ENCODE data around the gene PCDH19.

DNA sequence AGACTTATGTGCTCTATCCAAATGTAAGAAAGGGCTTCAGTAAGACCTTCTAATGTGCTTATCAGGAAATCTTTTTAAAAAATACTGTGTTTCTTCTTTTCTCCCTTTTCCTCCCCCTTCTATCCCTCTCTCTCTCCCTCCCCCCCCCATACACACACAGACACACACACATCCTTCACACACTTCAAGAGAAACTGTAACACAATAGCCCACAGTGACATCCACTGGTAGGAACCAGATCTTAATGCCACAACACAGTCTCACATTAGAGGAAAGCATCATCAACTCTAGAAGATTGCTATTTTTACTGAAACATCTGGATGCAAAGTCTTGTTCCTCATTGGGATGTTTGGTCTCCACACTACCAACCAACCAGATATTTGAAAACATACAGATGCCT is 4.6 kb downstream of the PCDH19 start:
- TF ChIP-seq, protein P1, sequence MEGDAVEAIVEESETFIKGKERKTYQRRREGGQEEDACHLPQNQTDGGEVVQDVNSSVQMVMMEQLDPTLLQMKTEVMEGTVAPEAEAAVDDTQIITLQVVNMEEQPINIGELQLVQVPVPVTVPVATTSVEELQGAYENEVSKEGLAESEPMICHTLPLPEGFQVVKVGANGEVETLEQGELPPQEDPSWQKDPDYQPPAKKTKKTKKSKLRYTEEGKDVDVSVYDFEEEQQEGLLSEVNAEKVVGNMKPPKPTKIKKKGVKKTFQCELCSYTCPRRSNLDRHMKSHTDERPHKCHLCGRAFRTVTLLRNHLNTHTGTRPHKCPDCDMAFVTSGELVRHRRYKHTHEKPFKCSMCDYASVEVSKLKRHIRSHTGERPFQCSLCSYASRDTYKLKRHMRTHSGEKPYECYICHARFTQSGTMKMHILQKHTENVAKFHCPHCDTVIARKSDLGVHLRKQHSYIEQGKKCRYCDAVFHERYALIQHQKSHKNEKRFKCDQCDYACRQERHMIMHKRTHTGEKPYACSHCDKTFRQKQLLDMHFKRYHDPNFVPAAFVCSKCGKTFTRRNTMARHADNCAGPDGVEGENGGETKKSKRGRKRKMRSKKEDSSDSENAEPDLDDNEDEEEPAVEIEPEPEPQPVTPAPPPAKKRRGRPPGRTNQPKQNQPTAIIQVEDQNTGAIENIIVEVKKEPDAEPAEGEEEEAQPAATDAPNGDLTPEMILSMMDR (conservative IDR thresholded peaks at IDR 0.05 in 1 of 2, IDR thresholded peaks at IDR 0.05 in 1 of 2; ENCODE audit: low read depth in 1 of 2, low read length in 2 of 2), result no peak
- no peak for TF ChIP-seq EZH2 (IDR thresholded peaks at IDR 0.05; ENCODE audit: low read length, missing control alignments)
